CD4-positive, alpha-beta T cell treated with Interleukin-21 for 1 hour (primary cell): ENCODE measurements around the gene STK16.
"Not testable (repeated sequence)": the region's sequence is repeated elsewhere in the genome, so short reads cannot be mapped to it uniquely, and the experiment has no call there.

Experiments
- DNase-seq: peaks from one replicate; pipeline ENCODE4 v3.0.0-alpha.2; 2020

STK16 gene, protein sequence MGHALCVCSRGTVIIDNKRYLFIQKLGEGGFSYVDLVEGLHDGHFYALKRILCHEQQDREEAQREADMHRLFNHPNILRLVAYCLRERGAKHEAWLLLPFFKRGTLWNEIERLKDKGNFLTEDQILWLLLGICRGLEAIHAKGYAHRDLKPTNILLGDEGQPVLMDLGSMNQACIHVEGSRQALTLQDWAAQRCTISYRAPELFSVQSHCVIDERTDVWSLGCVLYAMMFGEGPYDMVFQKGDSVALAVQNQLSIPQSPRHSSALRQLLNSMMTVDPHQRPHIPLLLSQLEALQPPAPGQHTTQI

DNA sequence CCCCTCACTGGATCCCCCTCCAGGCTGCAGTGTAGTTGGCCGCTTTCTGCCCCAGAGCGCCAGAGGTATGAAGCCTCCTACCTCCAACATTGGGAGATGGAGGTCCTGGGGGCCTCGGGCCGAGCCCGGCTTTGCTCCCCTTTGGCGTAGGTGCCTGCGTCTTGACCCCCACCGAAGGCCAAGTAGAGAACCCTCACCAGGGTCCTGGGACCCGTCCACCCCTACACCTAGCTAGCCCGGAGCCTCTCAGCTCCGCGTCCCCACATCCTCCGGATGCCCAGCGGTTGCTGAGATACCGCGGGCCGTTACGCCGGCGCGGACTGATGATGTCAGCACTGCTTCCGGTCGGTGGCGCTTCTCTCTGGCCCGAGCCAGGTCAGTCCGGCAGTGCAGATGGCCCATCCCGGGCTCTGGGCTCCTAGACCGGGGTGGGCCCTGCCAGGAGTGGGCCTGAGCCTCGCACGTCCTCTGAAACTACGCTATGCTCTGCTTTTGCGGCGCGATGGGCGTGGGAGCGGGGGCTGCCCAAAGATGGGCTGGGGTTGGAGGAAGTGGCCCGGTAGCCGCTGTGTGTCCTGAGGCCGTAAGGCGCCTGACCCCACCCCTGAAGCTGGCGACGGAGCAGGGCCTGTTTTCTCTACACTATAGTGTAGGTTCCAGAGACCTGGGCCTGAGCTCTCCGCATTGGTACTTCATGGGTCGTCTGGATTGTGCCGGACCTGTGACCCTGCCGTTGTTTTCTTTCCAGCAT lies at the start of gene STK16, which contains the start of gene GLB1L:
Gene STK16 (plus strand): TSS at position 332 of the 751 bp plus-strand sequence. CDS start 521 bp downstream, outside the sequence.
Gene GLB1L (minus strand): TSS at position 297 of the 751 bp plus-strand sequence. CDS start 1,871 bp downstream, outside the sequence.
- peak; percentile 88 for DNase-seq

DNA sequence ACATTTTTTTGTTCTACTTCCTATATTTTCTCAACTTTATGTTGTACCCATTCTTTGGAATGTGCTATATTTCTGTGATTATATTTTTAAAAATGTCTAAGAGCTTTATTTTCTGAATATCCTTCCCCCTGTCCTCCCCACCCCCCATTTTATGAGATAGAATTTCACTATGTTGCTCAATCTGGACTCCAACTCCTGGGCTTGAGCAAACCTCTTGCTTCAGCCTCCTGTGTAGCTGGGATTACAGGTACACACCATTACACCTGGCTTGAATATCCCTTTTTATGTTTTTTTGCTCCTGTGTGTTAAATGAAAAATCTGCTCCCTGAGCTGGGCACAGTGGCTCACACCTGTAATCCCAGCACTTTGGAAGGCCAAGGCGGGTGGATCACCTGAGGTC lies 47.9 kb upstream of the STK16 start:
- no peak for DNase-seq

DNA sequence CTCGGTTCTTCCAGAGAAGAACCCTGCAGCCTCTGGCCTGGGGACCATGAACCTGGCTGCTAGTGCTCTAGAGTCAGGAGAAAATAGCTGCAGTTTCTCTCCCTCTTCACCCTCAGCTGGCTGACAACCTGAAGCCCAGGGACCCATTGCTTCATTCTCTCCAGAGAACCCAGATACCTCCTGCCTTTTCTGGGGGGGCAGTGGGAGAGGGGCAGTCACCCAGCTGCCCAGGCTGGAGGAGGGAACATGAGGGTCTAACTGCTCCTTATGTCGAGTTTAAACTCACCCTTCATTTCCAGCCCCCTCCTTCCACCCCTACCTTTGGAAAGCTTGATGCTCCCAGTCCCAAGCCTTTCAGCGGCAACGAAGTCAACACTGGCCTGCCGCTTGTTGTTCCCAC lies 46.3 kb upstream of the STK16 start:
- no peak for DNase-seq

DNA sequence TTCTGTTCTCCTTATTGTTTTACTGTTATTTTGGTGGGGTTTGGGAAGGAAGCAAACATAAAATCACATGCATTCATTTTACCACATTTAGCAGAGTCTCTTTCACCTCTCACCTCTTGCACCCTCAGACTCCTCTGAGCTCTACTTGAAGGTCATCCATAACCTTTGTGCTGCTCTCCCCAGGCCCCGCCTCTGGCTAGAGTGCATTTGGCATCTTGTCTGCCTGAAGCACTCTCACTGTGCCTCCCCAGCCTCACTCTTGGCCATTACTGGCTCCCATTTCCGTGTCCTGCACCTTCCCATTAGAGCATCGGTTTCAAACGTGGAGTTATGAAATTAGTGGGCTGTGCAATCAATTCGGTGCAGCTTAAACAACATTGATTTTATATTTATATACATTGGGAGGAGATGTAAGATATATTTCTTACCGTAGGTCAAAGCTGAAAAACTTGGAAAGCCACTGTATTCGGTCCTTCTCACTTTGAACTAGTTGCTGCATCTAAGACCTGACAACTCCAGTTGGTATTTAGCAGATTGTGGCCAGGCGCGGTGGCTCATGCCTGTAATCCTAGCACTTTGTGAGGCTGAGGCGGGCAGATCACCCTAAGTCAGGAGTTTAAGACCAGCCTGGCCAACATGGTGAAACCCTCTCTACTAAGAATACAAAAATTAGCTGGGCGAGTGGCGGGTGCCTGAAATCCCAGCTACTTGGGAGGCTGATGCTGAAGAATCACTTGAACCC lies 45.6 kb upstream of the STK16 start:
- no peak for DNase-seq

DNA sequence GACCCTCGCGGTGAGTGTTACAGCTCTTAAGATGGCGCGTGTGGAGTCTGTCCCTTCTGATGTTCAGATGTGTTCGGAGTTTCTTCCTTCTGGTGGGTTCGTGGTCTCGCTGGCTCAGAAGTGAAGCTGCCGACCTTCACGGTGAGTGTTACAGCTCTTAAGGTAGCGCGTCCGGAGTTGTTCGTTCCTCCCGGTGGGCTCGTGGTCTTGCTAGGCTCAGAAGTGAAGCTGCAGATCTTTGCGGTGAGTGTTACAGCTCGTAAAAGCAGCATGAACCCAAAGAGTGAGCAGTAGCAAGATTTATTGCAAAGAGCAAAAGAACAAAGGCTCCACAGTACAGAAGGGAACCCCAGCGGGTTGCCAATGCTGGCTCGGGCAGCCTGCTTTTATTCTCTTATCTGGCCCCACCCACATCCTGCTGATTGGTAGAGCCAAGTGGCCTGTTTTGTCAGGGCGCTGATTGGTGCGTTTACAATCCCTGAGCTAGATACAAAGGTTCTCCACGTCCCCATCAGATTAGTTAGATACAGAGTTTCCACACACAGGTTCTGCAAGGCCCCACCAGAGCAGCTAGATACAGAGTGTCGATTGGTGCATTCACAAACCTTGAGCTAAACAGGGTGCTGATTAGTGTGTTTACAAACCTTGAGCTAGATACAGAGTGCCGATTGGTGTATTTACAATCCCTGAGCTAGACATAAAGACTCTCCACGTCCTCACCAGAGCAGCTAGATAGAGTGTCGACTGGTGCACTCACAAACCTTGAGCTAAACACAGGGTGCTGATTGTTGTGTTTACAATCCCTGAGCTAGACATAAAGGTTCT lies 44.6 kb upstream of the STK16 start:
- DNase-seq, result peak; percentile 63

DNA sequence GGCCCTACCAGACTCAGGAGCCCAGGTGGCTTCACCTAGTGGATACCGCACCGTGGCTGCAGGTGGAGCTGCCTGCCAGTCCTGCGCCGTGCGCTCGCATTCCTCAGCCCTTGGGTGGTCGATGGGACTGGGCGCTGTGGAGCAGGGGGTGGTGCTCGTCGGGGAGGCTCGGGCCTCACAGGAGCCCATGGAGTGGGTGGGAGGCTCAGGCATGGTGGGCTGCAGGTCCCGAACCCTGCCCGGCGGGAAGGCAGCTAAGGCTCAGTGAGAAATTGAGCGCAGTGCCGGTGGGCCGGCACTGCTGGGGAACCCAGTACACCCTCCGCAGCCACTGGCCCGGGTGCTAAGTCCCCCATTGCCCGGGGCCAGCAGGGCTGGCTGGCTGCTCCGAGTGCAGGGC lies 43.9 kb upstream of the STK16 start:
- not testable (repeated sequence) for DNase-seq

DNA sequence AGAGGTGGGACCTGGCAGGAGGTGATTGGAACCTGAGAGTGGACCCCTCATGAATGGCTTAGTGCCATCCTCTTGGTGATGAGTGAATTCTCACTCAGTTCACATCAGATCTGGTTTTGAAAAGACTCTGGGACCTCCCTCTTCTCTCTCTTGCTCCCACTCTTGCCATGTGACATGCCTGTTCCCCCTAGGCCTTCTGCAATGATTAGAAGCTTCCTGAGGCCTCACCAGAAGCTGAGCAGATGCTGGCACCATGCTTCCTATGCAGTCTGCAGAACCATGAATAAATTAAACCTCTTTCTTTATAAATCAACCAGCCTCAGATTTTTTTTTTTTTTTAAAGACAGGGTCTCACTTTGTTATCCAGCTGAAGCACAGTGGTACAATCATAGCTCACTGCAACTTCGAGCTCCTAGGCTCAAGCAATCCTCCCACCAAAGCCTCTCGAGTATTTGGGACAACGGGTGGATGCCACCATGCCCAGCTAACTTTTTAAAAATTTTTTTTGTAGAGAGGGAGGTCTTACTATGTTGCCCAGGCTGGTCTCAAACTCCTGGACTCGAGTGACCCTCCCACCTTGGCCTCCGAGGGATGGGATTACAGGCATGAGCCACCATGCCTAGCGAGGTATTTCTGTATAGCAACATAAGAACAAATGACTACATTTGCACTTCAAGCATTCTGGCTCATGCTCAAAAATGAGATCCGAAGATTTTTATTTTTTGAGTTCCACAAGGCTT lies 40.7 kb upstream of the STK16 start:
- DNase-seq, result no peak

DNA sequence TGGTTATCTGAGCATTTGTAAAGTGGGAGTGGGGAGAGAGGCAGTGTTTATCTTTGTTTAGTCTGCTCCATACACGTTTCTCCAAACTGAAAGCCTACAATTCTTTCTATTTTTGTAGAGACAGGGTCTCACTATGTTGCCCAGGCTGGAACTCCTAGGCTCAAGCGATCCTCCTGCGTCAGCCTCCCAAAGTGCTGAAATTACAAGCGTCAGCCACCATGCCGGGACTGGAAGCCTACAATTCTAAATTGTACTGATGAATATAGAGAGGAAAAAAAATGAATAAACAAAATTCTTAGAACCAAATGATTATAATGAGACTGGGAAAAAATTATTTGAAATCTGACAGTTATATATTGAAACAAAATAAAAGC lies 40.1 kb upstream of the STK16 start:
- no peak for DNase-seq

DNA sequence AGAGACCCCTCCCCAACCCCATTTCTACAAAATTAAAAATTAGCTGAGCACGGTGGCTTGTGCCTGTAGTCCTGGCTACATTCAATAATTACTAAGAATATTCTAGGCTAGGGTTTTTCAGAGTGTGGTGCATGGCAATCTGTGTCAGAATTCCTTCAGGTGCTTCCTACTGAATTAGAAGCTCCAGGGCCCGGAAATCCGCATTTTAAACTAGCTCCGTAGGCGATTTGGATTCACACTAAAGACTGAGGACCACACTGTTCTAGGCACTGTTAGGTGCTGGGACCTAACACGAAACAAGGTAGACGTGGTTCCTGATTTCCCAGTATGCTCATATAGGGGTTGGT lies 39.3 kb upstream of the STK16 start:
- no peak for DNase-seq

DNA sequence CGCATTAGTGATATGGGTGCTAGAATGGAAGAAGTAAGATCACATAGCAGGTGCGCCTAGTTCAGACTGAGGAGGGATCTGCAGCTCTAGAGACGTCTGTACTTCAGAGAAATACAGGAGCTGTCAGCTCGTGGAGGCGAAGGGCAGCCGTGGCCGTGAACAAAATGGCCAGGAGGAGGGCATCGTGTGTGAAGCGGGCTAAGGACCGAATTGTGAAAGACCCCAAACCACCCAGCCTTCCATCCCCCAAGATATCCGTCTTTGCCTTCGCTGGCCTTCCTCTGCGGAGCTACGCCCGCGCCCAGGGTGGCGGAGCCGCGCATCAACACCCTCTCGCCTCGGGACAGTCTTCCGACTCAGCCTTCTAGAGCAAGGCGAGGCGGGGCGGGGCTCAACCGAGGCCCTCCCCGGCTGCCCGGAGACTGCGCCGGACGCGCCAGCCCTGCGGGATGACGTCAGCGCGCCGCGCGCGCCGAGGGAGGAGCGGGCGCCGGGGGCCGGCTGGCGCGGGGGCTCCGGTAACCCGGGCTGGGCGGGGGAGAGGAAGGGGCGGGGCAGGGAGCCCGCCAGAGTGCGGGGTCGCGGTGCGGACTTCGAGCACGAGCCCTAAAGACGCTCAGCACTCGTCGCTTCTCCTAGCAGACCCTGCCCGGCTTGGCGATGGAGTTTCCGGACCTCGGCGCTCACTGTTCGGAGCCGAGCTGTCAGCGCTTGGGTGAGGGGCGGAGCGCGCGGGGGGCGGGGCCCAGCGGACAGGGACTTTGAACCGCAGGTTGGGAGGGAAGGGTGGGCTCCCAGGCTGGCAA lies 38.7 kb upstream of the STK16 start, which contains the start of gene ZFAND2B:
Gene ZFAND2B (plus strand): TSS at position 455 of the 806 bp plus-strand sequence. CDS start 206 bp downstream, at position 661.
- DNase-seq, result peak; percentile 95

DNA sequence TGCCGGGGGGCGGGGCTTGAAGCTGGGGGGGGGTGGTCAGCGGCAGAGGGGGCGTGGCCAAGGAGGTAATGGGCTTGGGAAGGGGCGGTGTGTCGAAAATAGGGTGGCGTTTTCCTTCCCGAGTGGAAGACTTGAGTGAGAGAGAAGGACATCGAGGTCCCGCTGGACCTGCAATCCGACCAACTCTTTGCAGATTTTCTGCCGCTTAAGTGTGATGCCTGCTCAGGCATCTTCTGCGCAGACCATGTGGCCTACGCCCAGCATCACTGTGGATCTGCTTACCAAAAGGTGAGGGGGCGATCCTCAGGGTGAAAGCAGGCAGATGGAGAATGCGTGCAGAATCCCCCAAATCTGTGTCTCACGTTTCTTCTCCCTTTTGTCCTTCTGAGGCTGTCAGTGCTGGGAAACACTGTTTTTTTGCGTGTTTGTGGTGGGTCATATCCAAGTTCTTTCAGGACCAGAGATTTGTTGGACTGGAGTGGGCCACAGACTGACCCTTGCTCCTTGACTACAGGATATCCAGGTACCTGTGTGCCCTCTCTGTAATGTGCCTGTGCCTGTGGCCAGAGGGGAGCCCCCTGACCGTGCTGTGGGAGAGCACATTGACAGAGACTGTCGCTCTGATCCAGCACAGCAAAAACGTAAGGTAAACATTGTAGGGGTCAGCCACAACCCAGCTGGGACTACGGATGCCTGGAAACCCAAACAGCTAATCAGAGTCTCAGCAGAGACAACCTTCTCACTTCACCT lies 38.0 kb upstream of the STK16 start:
- no peak for DNase-seq

DNA sequence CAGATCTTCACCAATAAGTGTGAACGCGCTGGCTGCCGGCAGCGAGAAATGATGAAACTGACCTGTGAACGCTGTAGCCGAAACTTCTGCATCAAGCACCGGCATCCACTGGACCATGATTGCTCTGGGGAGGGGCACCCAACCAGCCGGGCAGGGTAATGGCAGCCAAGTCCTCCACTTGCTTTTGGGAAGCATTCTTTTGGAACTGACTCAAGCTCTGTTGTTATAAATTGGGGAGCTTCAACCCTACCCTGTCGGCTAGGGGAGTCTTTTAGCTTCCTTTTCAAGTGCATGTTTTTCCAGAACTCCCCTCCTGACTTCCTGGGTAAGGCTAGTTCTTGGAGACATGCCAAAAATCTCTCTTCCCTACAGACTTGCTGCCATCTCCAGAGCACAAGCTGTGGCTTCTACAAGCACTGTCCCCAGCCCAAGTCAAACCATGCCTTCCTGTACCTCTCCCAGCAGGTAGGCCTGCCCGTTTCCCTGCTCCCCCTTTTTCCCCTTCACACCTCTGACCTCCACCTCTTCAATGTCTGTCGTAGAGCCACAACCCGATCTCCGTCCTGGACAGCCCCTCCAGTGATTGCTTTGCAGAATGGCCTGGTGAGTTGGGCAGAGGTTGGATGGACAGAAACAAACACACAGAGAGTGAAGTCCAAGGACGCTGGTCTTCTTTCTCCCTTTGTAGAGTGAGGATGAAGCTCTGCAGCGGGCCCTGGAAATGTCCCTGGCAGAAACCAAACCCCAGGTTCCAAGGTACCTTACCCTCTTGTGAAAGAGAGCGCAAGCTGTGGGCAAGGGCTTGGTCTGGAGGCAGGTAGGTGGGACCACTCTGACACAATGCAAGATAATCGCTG lies 37.2 kb upstream of the STK16 start:
- DNase-seq, result no peak

DNA sequence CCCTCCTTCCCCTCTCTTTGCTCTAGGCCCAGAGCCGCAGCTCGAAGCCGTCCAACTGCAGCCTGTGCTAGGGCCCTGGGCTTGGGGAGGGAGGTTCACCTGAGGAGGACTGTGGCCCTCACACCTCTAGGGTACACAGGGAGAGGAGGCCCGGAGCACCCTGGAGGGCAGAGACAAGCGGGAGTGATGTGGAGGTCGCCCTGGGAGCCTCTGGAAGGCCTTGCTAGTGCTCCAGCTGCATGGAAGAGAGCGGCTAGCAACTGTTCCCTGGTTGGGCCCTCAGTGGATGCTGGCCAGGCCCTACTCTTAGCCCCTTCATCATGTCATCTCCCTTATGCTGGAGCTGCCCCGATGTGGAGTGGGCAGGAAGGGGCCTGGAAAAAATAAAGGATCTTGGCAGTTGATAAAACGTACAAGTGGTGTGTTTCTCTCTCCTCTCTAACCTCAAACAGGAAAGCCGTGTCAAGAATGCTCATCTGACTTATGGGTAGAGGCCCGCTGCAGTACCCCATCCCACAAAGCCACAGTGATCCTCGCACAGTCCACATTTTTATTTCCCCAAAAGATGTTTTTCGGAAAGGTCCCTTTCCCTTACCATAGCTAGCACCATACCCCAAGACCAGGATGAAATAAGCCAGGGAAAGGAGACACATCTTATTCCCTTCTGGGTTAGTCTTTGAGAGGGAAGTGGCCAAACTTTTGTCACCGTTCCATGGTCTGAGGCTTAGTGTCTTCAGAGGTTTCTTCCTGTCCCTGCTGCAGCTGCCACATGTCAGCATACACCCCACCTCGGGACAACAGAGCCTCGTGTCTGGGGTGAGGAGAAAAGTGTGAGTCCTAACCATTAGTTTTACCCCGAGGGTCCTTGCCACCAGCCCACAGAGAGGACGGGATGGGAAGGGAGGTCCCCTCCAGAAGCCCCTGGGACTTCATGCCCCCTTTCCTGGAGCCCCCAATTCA lies 35.8 kb upstream of the STK16 start:
- DNase-seq, result no peak

DNA sequence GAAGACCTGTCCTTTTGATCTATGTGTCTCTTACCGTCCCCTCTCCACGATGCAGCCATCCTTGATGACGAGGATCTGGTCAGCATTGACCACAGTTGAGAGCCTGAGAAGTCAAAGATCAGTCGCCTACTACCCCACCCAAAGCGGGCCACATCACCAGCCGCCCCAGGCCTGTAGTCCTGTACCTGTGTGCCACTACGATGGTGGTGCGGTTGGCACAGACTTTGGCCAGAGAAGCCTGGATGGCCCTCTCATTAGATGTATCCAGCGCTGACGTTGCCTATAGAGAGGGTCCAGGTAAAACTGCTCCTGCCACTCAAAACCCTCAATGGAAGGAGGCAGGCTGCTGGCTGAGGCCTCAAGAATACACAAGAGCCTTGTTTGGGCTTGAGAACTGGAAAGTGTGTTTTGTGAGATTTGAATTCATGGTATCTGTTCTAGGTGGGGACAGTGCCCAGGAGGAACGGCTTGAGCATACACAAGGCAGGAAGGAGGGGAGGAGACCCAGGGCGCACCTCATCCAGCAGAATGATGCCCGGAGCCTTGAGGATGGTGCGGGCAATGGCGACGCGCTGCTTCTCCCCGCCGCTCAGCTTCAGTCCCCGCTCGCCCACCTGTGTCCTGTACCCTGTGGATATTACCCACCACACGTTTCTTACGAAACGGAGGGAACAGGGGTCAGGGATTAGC lies 34.9 kb upstream of the STK16 start:
- DNase-seq, result no peak

DNA sequence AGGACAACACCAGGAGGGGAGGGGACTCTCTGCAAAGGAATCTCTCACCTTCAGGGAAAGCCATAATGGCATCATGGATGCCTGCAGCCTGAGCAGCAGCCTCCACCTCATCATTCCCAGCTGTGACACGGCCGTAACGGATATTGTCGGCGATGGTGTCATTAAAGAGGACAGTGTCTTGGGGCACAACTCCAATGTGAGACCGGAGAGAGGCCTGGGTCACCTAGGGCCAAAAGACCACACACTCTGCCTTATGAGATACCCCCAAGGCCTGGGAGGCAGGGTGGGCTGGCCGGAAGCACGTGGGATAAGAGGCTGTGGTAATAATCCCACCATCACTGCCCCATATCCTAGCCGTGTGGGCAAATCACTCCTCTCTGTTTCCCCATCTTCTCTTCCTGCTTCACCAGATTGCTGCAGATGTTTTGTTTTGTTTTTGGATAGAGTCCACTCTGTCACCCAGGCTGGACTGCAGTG lies 34.4 kb upstream of the STK16 start:
- DNase-seq, result no peak

DNA sequence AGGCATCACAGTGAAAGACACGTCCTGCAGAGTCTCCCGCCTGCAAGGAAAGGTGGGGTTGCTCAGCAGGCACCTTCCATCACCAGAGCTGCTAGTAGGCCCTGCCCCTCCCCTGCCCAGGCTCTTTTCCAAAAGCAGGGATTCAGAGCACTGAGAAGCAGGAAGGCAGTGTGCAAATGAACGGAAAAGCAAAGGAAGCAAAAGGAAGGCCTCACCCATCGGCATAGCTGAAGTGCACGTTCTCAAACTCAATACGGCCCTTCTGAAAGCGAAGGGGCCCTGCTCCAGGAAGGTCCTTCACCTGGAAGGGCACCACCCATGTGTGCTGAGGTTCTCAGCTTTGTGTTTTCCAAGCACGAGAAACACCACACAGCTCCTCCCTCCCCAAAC lies 32.3 kb upstream of the STK16 start:
- no peak for DNase-seq

DNA sequence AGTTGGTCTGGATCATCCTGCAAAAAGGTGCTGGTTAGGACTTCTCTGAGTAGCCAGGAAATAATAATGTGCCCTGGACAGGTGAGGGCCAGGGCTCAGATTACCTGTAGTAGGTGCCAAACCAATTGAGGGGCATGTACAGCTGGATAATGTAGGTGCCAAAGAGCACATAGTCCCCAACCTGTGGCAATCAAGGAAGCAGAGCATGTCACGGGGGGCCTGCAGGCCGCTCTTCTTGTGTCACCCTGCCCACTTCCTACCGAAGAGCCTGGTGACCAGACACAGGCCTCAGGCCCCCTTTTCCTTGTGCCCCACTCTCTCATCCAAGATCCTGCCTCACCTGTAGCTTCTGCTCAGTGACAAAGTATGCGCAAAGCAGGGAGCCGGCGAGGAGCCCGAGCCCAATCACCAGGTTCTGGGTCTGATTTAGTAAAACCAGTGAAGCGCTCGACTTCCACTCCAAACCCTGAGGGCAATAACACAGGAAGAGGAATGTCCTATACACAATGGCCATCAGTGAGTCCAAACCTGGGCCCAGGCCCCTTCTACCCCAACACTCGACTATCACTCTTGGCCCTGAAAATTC lies 31.7 kb upstream of the STK16 start:
- no peak for DNase-seq
